Tibial nerve (tissue), 4 donors: ENCODE data around the gene ADAD2. TPM values are rescaled to one million over a fixed set of nuclear protein-coding genes. Genes with fewer than 3 reads are reported as not detected.
A peak's percentile ranks its signal among the peaks of the same experiment; 100 is the strongest.

ENCODE experiments used
- DNase-seq, 2 donors: peaks; one replicate each; pipeline ENCODE4 v3.0.0-alpha.2; 2019; ENCODE audit warnings: low spot score in 2 of 2
- H3K27ac ChIP-seq, 4 donors: fragments of 200-600 bp; sonication (generic) in 3 of 4; one replicate each; pipeline ENCODE4 v1.5.1; 2017 to 2019; ENCODE audit warnings: mild to moderate bottlenecking in 1 of 4
- H3K27me3 ChIP-seq, 2 donors: fragments of 200-600 bp; sonication (generic) in 1 of 2; one replicate each; pipeline versions ENCODE4 v1.5.1 to v1.6.0; 2017 to 2019
- H3K36me3 ChIP-seq, 3 donors: fragments of 200-600 bp; sonication (generic); one replicate each; pipeline ENCODE4 v1.5.1; 2018 to 2019
- H3K4me1 ChIP-seq, 4 donors: fragments of 200-600 bp; sonication (generic) in 3 of 4; one replicate each; pipeline ENCODE4 v1.5.1; 2017 to 2019
- H3K4me3 ChIP-seq, 4 donors: fragments of 200-600 bp; sonication (generic) in 3 of 4; one replicate each; pipeline ENCODE4 v1.5.1; 2017 to 2019; ENCODE audit warnings: mild to moderate bottlenecking in 1 of 4, moderate library complexity in 1 of 4
- H3K9me3 ChIP-seq, 4 donors: fragments of 200-600 bp; sonication (generic) in 3 of 4; one replicate each; pipeline ENCODE4 v1.5.1; 2017 to 2019
- CTCF ChIP-seq, 5 experiments: fragments of 200-600 bp in 3 of 5; fragments of 450-650 bp in 2 of 5; sonication (generic) in 3 of 5; IDR thresholded peaks; one replicate each; pipeline ENCODE4 v1.5.1; 2016 to 2019; ENCODE audit warnings: antibody characterized with exemption in 5 of 5, mild to moderate bottlenecking in 3 of 5, moderate library complexity in 2 of 5
- EP300 ChIP-seq, 2 donors: sonication (generic); formaldehyde crosslinking; IDR thresholded peaks; one replicate each; pipeline ENCODE4 v1.6.1; 2017; ENCODE audit warnings: antibody characterized with exemption in 2 of 2, mild to moderate bottlenecking in 1 of 2
- POLR2A ChIP-seq, 2 donors: fragments of 450-650 bp; IDR thresholded peaks; one replicate each; pipeline ENCODE4 v1.6.1; 2017; ENCODE audit warnings: antibody characterized with exemption in 2 of 2, mild to moderate bottlenecking in 2 of 2, moderate library complexity in 2 of 2
- WGBS, 2 donors: methylation state at CpG; one replicate each; pipeline ENCODE4 v1.1.5; 2018; 5-methylcytosine and 5-hydroxymethylcytosine counted together
- total RNA-seq, 4 donors: library from RNA; depleted of rRNA; stranded (reverse); fragments of >200 nt; gene quantifications; one replicate each; pipeline ENCODE4 v1.1.0, GENCODE V29; 2016

ADAD2 gene
- total RNA-seq, 4 donors from 2014 or later: 1.2 TPM; not detected in 3

GRCh38 chr16:84178892-84179611, 11.9 kb upstream of the ADAD2 start:
- Histone ChIP-seq H3K27ac (peak overlapping the region in 3 of 4 donors; percentile 82 to 96 (median 90)), H3K4me1 (peaks cover 0 to 46% (median 31%) of the 10 kb centered on the region in 4 donors), H3K27me3 (no peaks in the 10 kb centered on the region), H3K4me3 (no peak overlapping the region), H3K36me3 (peaks cover 0 to 59% (median 14%) of the 10 kb centered on the region in 3 donors), H3K9me3 (no peaks in the 10 kb centered on the region)
- no peak for DNase-seq
- TF ChIP-seq EP300 (IDR thresholded peaks at IDR 0.05): no peak
- TF ChIP-seq CTCF (IDR thresholded peaks at IDR 0.05): no peak
- TF ChIP-seq POLR2A (IDR thresholded peaks at IDR 0.05): no peak
- WGBS, 2 donors: 76 to 83% methylated on average over 16 to 24 of the region's 28 CpGs

GRCh38 chr16:84179612-84180320, 11.2 kb upstream of the ADAD2 start:
- TF ChIP-seq CTCF (IDR thresholded peaks at IDR 0.05) (no peak), POLR2A (IDR thresholded peaks at IDR 0.05) (no peak), EP300 (IDR thresholded peaks at IDR 0.05) (no peak)
- Histone ChIP-seq H3K4me1 (peaks cover 0 to 51% (median 31%) of the 10 kb centered on the region in 4 donors), H3K36me3 (peaks cover 0 to 66% (median 14%) of the 10 kb centered on the region in 3 donors), H3K9me3 (no peaks in the 10 kb centered on the region), H3K4me3 (no peak overlapping the region), H3K27me3 (no peaks in the 10 kb centered on the region), H3K27ac (peak overlapping the region in 2 of 4 donors; percentile 26 to 90)
- DNase-seq: no peak
- 85 to 86% methylated on average over 19 to 30 of the region's 33 CpGs for WGBS, 2 donors

GRCh38 chr16:84180519-84181140, 10.3 kb upstream of the ADAD2 start:
- H3K9me3 ChIP-seq: no peaks in the 10 kb centered on the region
- TF ChIP-seq POLR2A (IDR thresholded peaks at IDR 0.05) (no peak), CTCF (IDR thresholded peaks at IDR 0.05) (no peak), EP300 (IDR thresholded peaks at IDR 0.05) (no peak)
- H3K4me1 ChIP-seq: peaks cover 0 to 51% (median 25%) of the 10 kb centered on the region in 4 donors
- H3K36me3 ChIP-seq: peaks cover 0 to 71% (median 14%) of the 10 kb centered on the region in 3 donors
- 74 to 83% methylated on average over 13 to 21 of the region's 21 CpGs for WGBS, 2 donors
- no peaks in the 10 kb centered on the region for H3K27me3 ChIP-seq
- peak overlapping the region in 1 of 4 donors; percentile 48 for H3K27ac ChIP-seq
- no peak overlapping the region for H3K4me3 ChIP-seq
- DNase-seq: no peak

GRCh38 chr16:84181144-84181915, 9.6 kb upstream of the ADAD2 start:
- H3K9me3 ChIP-seq: no peaks in the 10 kb centered on the region
- peaks cover 0 to 71% (median 14%) of the 10 kb centered on the region in 3 donors for H3K36me3 ChIP-seq
- no peak overlapping the region for H3K27ac ChIP-seq
- 86 to 94% methylated on average over 29 to 40 of the region's 41 CpGs for WGBS, 2 donors
- H3K4me3 ChIP-seq: no peak overlapping the region
- no peak for TF ChIP-seq POLR2A (IDR thresholded peaks at IDR 0.05)
- no peaks in the 10 kb centered on the region for H3K27me3 ChIP-seq
- no peak for DNase-seq
- peaks cover 0 to 51% (median 23%) of the 10 kb centered on the region in 4 donors for H3K4me1 ChIP-seq

- H3K36me3 ChIP-seq: peaks cover 0 to 71% (median 14%) of the 10 kb centered on the region in 3 donors
- H3K27ac ChIP-seq: no peak overlapping the region
- WGBS, 2 donors: 96% methylated on average over 14 to 18 of the region's 18 CpGs
These were observed 8.9 kb upstream of the ADAD2 start for GRCh38 chr16:84182104-84182503.

More at GRCh38 chr16:84182104-84182503, 8.9 kb upstream of the ADAD2 start:
- no peaks in the 10 kb centered on the region for H3K9me3 ChIP-seq
- no peak overlapping the region for H3K4me3 ChIP-seq
- H3K4me1 ChIP-seq: peaks cover 0 to 44% (median 17%) of the 10 kb centered on the region in 4 donors
- no peaks in the 10 kb centered on the region for H3K27me3 ChIP-seq
- no peak for TF ChIP-seq POLR2A (IDR thresholded peaks at IDR 0.05)
- no peak for DNase-seq
